Ishikawa (cell line): ENCODE measurements around the gene ADCY2.

Source experiments
- EGR1 ChIP-seq: IDR thresholded peaks from 2 replicates; pipeline ENCODE4 v1.6.1; 2012
- EP300 ChIP-seq: IDR thresholded peaks from 2 replicates; pipeline ENCODE4 v1.6.1; 2012; ENCODE audit warnings: borderline replicate concordance
- NFIC ChIP-seq: IDR thresholded peaks from 2 replicates; pipeline ENCODE4 v1.6.1; 2012
- TAF1 ChIP-seq: IDR thresholded peaks from 2 replicates; pipeline ENCODE4 v1.6.1; 2012; ENCODE audit warnings: low read depth, mild to moderate bottlenecking
- ZBTB7A ChIP-seq: IDR thresholded peaks from 2 replicates; pipeline ENCODE4 v1.6.1; 2012; ENCODE audit warnings: low read depth

- no peak for TF ChIP-seq NFIC
- TF ChIP-seq TAF1, result no peak
- no peak for TF ChIP-seq ZBTB7A
- TF ChIP-seq EP300, result no peak
- no peak for TF ChIP-seq EGR1
These were observed 353.7 kb downstream of the ADCY2 start for GRCh38 chr5:7749626-7750025.
